HG03469 (cell line): Measurements from ENCODE around the gene ADM5.
"Not testable (repeated sequence)": the region's sequence is repeated elsewhere in the genome, so short reads cannot be mapped to it uniquely, and the experiment has no call there.

Experiments used
- ATAC-seq: cut with Tn5 transposase; IDR thresholded peaks from one replicate; pipeline ENCODE4 v1.9.1; 2021; ENCODE audit warnings: mild to moderate bottlenecking, moderate library complexity, moderate number of reproducible peaks; ENCODE audit not compliant: unreplicated experiment

The ADM5 gene

DNA sequence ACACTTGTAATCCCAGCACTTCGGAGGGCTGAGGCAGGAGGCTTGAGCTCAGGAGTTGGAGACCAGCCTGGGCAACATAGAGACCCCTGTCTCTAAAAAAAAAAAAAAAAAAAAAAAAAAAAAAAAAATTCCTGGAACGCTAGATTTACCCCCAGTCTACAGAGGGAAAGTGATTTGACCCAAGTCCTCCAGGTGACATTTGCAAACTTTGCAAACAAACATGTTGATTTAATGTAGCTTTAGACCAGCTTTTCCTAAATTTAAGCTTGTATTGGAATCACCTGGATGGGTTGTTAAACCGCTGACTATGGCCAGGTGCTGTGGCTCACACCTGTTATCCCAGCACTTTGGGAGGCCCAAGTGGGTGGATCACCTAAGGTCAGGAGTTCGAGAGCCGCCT, 10.0 kb downstream of the ADM5 start:
- no peak for ATAC-seq

DNA sequence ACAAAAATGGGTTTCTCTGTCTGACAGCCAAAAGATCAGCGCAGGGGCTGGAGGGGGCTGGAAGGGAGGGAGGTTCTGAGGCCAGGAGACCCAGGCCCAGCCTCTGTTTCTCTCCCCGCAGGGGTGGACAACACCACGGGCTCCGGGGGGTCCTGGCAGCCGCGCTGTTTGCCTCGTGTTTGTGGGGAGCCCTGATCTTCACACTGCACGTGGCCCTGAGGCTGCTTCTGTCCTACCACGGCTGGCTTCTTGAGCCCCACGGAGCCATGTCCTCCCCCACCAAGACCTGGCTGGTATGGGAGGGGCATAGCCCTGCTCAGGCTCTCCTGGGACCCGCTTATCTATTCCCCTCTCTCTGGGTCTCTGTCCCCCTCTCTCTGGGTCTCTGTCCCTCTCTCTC, 11.2 kb downstream of the ADM5 start:
- no peak for ATAC-seq

GRCh38 chr19:49701271-49701786, 11.9 kb downstream of the ADM5 start:
- no peak for ATAC-seq

- ATAC-seq: no peak
Observed at GRCh38 chr19:49704888-49705642, 15.7 kb downstream of the ADM5 start.

DNA sequence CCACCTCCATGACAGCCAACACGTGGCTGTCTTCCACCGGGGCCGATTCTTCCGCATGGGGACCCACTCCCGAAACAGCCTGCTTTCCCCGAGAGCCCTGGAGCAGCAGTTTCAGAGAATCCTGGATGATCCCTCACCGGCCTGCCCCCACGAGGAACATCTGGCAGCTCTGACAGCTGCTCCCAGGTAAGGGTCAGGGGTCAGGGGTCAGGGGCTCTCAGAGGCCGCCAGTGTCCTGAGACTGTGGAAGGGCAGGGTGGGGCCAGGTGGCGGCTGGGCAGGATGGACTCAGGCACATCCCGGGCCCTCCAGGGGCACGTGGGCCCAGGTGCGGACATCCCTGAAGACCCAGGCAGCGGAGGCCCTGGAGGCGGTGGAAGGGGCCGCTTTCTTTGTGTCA, 16.5 kb downstream of the ADM5 start:
- ATAC-seq: no peak

- no peak for ATAC-seq
Observed at GRCh38 chr19:49710372-49710951, 21.1 kb downstream of the ADM5 start.

GRCh38 chr19:49712397-49712859, 23.0 kb downstream of the ADM5 start:
- ATAC-seq: no peak

DNA sequence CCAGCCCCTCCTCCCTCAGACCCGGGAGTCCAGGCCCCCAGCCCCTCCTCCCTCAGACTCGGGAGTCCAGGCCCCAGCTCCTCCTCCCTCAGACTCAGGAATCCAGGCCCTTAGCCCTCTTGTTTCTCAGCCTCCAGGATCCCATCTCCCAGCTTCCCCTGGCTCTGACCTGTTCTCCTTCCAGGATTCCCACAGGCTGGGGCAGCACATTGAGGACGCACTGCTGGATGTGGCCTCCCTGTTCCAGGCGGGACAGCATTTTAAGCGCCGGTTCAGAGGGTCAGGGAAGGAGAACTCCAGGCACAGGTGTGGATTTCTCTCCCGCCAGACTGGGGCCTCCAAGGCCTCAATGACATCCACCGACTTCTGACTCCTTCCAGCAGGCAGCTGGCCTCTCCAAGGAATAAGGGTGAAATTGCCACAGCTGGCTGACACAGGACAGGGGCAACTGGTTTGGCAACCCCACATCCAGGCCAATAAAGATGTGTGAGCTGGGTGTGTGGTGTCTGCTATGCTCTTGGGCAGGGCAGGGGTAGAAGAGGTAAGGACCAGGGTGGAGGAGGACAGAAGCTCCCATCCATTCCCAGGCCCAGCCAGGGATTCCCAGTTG, 23.9 kb downstream of the ADM5 start:
- no peak for ATAC-seq

GRCh38 chr19:49716154-49716553, 26.8 kb downstream of the ADM5 start:
- no peak for ATAC-seq

- ATAC-seq: no peak
Observed at GRCh38 chr19:49718511-49718910, 29.1 kb downstream of the ADM5 start.

GRCh38 chr19:49718991-49719390, 29.6 kb downstream of the ADM5 start:
- ATAC-seq: no peak

GRCh38 chr19:49719420-49719819, 30.0 kb downstream of the ADM5 start:
- ATAC-seq: not testable (repeated sequence)

- ATAC-seq: no peak
Observed at GRCh38 chr19:49727217-49728030, 38.0 kb downstream of the ADM5 start.

DNA sequence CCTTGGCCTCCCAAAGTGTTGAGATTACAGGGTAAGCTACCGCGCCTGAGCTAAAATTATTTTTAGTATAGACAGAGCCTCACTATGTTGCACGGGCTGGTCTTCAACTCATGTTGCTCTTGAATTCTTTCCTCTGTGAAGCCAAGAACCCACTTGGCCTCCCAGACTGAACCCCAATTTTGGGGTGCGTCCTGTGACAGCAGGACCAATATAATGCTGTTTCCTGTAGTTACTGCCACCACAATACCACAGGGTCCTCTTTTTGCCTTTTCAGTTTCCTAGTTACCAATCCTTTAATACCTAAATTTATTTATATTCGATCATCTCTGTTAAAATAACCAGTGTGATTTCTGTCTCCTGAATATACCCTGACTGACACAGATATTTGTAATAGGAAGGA, 40.8 kb downstream of the ADM5 start:
- ATAC-seq: no peak

- no peak for ATAC-seq
Observed at GRCh38 chr19:49738268-49738667, 48.9 kb downstream of the ADM5 start.

DNA sequence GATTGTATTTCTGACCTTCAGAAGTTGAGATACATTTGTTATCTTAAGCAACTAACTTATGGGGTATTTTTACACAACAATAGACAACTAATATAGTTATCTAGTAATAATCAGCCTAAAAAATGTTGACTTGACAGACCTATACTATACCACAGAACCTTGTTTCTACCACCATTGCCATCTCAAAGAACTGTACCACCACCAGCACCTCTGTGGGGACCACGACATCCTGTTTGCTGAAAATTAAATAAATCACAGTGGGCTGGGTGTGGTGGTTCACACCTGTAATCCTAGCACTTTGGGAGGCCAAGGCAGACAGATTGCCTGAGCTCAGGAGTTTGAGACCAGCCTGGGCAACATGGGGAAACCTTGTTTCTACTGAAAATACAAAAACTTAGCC, 49.7 kb downstream of the ADM5 start:
- ATAC-seq: no peak

GRCh38 chr19:49739933-49740332, 50.5 kb downstream of the ADM5 start:
- no peak for ATAC-seq
